Chondrocyte (in vitro differentiated cells): ENCODE results near the gene TPPP3. TPM values are rescaled to one million over a fixed set of nuclear protein-coding genes. Genes with fewer than 3 reads are reported as not detected.

Source experiments
- DNase-seq: peaks from one replicate; pipeline ENCODE4 v3.0.0; 2021; ENCODE audit warnings: mixed read lengths, low spot score
- H3K27ac Mint-ChIP-seq: one replicate; pipeline ENCODE4 v1.8.0; 2021; ENCODE audit warnings: mild to moderate bottlenecking, moderate library complexity, mixed read lengths; ENCODE audit not compliant: unreplicated experiment
- H3K27me3 Mint-ChIP-seq: 2 replicates; pipeline ENCODE4 v1.8.0; 2021; ENCODE audit warnings: low read depth, mixed read lengths
- H3K36me3 Mint-ChIP-seq: 2 replicates; pipeline ENCODE4 v1.8.0; 2021; ENCODE audit warnings: low read depth, mixed read lengths
- H3K4me1 Mint-ChIP-seq: 2 replicates; pipeline ENCODE4 v1.8.0; 2021; ENCODE audit warnings: low read depth, mild to moderate bottlenecking, mixed read lengths
- H3K4me3 Mint-ChIP-seq: one replicate; pipeline ENCODE4 v1.8.0; 2021; ENCODE audit warnings: mild to moderate bottlenecking, moderate library complexity, mixed read lengths; ENCODE audit not compliant: unreplicated experiment
- H3K9me3 Mint-ChIP-seq: 2 replicates; pipeline ENCODE4 v1.8.0; 2021; ENCODE audit warnings: low read depth, mixed read lengths
- long read RNA-seq: library from polyadenylated mRNA; stranded (forward); transcript quantifications from one replicate; pipeline ENCODE4 v2.0.0, GENCODE V29; 2021
- total RNA-seq: library from RNA; stranded (reverse); gene quantifications from 3 replicates; pipeline ENCODE4 v1.2.1, GENCODE V29; 2021
- TF ChIP-seq, protein P1 (sequence below): fragments of 200-600 bp; sonication (generic); IDR thresholded peaks from 2 replicates; pipeline ENCODE4 v1.5.0; 2021; ENCODE audit warnings: antibody characterized with exemption, mild to moderate bottlenecking, moderate library complexity

The TPPP3 gene
- 2.7 to 3.6 TPM (median 3.3 TPM) in 3 replicates for total RNA-seq
- long read RNA-seq, partial matches to known transcripts, result 0 of 2 reads
- long read RNA-seq, other reads (novel, unspliced or antisense), result 0 of 2 reads

DNA sequence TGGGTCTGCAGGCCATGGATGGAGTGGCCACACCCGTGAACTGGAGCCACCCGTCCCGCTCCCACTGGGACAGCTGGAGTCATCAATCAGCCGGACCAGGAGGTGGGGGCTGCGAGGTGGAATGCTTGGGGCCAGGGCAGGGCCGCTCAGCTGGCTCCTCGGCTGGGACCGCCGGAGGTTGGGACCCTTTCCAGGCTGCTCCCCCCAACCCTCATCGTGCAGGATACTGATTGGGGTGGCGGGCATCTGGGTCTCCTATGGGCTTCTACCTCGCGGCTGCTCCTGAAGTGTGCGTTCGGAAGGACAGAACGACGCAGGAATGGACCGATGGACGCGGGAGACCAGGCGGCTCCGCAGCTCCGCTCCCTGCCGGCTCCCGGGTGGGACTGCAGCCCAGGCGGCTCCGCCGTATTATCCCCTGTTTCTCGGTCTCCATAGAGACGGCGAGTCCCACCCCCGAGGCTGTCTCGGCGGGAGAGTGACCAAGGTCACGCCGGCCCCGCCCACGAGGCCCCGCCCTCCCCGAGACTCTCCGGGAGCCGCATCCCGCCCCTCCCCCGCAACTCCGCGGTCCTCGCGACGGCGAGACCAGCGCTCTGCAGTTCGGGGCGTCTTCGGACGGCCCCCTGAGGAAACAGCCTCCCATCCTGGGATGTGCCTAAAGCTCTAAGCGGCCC is at the start of gene TPPP3:
Gene TPPP3, minus strand, starts transcription at position 388 of the 677 bp plus-strand sequence. CDS start 2,387 bp downstream, outside the sequence.
- H3K4me1 Mint-ChIP-seq, result peaks cover 18% of the 10 kb centered on the region
- DNase-seq, result peak; percentile 96
- no peak within 1 kb of the TSS for H3K27ac Mint-ChIP-seq
- peaks cover 2% of the 10 kb centered on the region for H3K27me3 Mint-ChIP-seq
- H3K4me3 Mint-ChIP-seq, result peak within 1 kb of the TSS; percentile 54
- H3K36me3 Mint-ChIP-seq, result peaks cover 1% of the 10 kb centered on the region
- TF ChIP-seq, protein P1, sequence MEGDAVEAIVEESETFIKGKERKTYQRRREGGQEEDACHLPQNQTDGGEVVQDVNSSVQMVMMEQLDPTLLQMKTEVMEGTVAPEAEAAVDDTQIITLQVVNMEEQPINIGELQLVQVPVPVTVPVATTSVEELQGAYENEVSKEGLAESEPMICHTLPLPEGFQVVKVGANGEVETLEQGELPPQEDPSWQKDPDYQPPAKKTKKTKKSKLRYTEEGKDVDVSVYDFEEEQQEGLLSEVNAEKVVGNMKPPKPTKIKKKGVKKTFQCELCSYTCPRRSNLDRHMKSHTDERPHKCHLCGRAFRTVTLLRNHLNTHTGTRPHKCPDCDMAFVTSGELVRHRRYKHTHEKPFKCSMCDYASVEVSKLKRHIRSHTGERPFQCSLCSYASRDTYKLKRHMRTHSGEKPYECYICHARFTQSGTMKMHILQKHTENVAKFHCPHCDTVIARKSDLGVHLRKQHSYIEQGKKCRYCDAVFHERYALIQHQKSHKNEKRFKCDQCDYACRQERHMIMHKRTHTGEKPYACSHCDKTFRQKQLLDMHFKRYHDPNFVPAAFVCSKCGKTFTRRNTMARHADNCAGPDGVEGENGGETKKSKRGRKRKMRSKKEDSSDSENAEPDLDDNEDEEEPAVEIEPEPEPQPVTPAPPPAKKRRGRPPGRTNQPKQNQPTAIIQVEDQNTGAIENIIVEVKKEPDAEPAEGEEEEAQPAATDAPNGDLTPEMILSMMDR, result peak; percentile 82
- no peaks in the 10 kb centered on the region for H3K9me3 Mint-ChIP-seq

DNA sequence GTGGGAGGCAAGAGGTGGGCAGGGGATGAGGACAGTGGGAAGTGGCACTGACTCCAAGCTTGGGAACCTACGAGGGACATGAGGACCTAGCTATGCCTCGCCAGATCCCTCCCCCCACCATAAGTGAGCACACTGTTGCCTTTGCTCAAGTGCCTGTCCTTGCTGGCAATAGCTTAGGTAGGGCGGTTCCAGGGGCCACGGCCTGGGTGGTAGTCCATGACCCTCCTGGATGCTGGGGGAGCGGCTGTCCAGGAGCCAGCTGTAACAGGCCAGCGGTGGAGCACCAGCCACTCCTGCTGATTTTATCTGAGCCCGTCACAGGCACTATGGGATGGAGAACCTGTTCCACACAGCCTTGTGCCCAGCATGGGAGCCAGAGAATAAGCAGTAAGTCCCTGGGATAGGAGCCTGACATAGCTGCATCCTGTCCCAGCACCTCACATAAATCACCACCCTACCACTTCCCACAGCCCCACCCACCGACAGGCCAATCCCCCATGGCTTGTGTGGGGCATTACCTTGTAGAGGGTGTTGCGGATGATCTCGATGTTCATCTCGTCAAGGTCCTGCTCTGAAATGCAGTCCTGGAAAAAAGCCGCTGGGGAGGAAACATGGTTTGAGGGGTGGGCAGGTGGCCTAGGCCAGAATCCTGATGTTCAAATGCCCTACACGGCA is 49.4 kb upstream of the TPPP3 start:
- Mint-ChIP-seq H3K4me1 (peaks cover 10% of the 10 kb centered on the region), H3K4me3 (no peak overlapping the region), H3K27ac (no peak overlapping the region), H3K27me3 (no peaks in the 10 kb centered on the region), H3K36me3 (peaks cover 10% of the 10 kb centered on the region), H3K9me3 (no peaks in the 10 kb centered on the region)
- TF ChIP-seq, protein P1, result no peak
- DNase-seq, result no peak

DNA sequence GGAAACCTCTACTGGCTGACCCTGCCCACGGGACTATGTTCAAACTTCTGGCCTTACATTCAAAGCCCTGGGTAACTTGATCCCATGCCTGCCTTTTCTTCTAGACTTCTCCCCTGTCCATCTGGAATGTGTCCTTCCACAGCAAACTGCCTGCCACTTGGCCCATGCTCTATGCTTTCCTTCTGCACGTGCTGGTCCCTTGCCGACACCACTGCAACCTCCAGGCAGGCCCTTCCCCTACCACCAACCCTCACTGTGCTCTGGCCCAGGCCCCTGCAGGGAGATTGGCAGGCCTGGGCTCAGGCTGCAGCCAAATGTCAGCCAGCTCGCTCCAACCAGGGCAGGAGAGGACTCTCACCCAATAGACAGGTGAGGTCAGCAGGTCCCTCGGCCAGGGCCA is 48.6 kb upstream of the TPPP3 start:
- no peak for DNase-seq
- Mint-ChIP-seq H3K27ac (no peak overlapping the region), H3K4me1 (peaks cover 7% of the 10 kb centered on the region), H3K9me3 (no peaks in the 10 kb centered on the region), H3K4me3 (no peak overlapping the region), H3K27me3 (no peaks in the 10 kb centered on the region), H3K36me3 (peaks cover 12% of the 10 kb centered on the region)
- TF ChIP-seq, protein P1, result no peak

DNA sequence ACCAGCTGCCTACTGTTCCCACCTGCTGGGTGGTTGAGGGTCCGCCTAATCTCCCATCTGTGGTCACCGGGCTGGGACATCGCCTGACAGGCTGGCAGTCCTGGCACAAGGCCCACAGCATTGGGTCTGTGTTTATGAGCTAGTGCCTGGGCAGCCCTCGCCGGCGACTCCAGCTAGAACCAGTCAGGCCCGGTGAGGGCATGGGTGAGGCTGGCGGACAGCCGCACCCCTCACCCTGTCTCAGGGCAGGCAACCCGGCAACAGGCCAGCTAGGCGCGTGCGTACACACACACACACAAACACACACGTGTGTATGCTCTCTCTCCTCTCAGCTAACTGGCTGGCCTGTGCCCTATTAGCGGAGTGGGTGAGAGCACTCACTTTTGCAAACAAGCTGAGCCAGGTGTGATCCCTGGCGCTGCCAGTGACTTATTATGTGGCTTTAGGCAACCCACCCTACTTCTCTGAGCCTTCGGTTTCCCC is 48.0 kb upstream of the TPPP3 start:
- Mint-ChIP-seq H3K36me3 (peaks cover 13% of the 10 kb centered on the region), H3K27ac (no peak overlapping the region), H3K9me3 (no peaks in the 10 kb centered on the region), H3K4me3 (no peak overlapping the region), H3K4me1 (peaks cover under 1% of the 10 kb centered on the region), H3K27me3 (no peaks in the 10 kb centered on the region)
- DNase-seq, result no peak
- TF ChIP-seq, protein P1, result no peak

DNA sequence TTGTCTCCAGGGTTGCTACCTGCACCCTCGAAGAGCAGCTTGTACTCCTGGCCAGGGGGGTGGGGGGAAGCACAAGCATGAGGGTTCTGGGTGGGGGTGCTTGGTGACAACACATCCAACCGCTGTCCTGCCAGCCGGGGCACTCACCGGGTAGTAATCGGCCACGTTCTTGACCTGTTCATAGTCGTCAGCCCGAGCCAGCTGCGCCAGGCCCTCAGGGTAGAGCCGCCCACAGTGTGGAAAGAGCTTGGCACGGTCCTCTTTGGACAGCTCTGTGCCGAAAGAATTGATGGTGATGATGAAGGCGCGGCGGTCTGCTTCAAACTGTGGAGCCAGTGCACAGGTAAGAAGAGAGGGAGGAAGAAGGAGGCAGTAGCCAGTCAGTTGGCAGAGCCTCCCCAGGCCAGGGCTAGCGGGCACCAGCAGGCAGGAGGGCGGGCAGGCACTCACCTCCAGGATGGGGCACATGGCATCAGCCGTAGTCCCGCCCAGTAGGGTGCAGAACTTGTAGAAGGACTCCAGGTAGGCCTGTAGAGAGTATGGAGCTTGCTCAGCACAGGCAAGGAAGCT is 45.6 kb upstream of the TPPP3 start:
- H3K4me3 Mint-ChIP-seq, result no peak overlapping the region
- TF ChIP-seq, protein P1, result no peak

More for the DNA sequence above, 45.6 kb upstream of the TPPP3 start:
- Mint-ChIP-seq H3K27ac (no peak overlapping the region), H3K36me3 (peaks cover 13% of the 10 kb centered on the region), H3K27me3 (no peaks in the 10 kb centered on the region), H3K9me3 (no peaks in the 10 kb centered on the region), H3K4me1 (no peaks in the 10 kb centered on the region)
- DNase-seq, result no peak
